K562 (cell line): ENCODE measurements around the gene UBE2J2. TPM values are rescaled to one million over a fixed set of nuclear protein-coding genes. Genes with fewer than 3 reads are reported as not detected.

Source experiments
- ASH1L ChIP-seq: fragments of 450-650 bp; IDR thresholded peaks from 2 replicates; pipeline ENCODE4 v1.6.1; 2018; ENCODE audit warnings: borderline replicate concordance, mild to moderate bottlenecking, low read depth; ENCODE audit not compliant: partially characterized antibody
- CHD1 ChIP-seq: fragments of 200-600 bp; sonication (generic); IDR thresholded peaks from one replicate; pipeline ENCODE4 v1.6.1; 2012; ENCODE audit warnings: mild to moderate bottlenecking, moderate library complexity, low read length, inconsistent platforms
- DMBX1 ChIP-seq: fragments of 250-450 bp; sonication (Bioruptor Pico); IDR thresholded peaks from 2 replicates; pipeline ENCODE4 v1.8.0; 2022; ENCODE audit warnings: inconsistent platforms, mild to moderate bottlenecking, moderate library complexity, borderline replicate concordance
- FOXJ2 ChIP-seq: fragments of 200-800 bp; sonication (Bioruptor generic); IDR thresholded peaks from 2 replicates; pipeline ENCODE4 v1.6.1; 2016; ENCODE audit warnings: missing genetic modification characterization, missing compliant biosample characterization
- FOXO4 ChIP-seq: fragments of 450-650 bp; formaldehyde crosslinking; IDR thresholded peaks from 2 replicates; pipeline ENCODE4 v1.4.0; 2020; ENCODE audit warnings: mild to moderate bottlenecking, moderate library complexity
- GABPB2 ChIP-seq: fragments of 250-450 bp; sonication (Bioruptor Pico); conservative IDR thresholded peaks from 2 replicates; pipeline ENCODE4 v1.5.1; 2021; ENCODE audit warnings: mild to moderate bottlenecking
- HLTF ChIP-seq: fragments of 450-650 bp; IDR thresholded peaks from 2 replicates; pipeline ENCODE4 v1.6.1; 2016
- HMGN3 ChIP-seq: IDR thresholded peaks from 2 replicates; pipeline ENCODE4 v1.6.1; 2011; ENCODE audit warnings: borderline replicate concordance, low read depth, mild to moderate bottlenecking, mixed read lengths, low read length; ENCODE audit not compliant: insufficient read length; ENCODE audit errors: extremely low read depth
- ILK ChIP-seq: fragments of 450-650 bp; IDR thresholded peaks from 2 replicates; pipeline ENCODE4 v1.6.1; 2016; ENCODE audit warnings: missing genetic modification characterization, low read depth, mild to moderate bottlenecking, missing compliant biosample characterization, moderate library complexity, borderline replicate concordance
- NR2F6 ChIP-seq: fragments of 450-650 bp; formaldehyde crosslinking; IDR thresholded peaks from 2 replicates; pipeline ENCODE4 v1.4.0; 2020; ENCODE audit warnings: mild to moderate bottlenecking
- PKNOX1 ChIP-seq: fragments of 450-650 bp; IDR thresholded peaks from 2 replicates; pipeline ENCODE4 v1.6.1; 2016
- SIN3B ChIP-seq: fragments of 450-650 bp; IDR thresholded peaks from 2 replicates; pipeline ENCODE4 v1.6.1; 2017; ENCODE audit warnings: low read depth, mild to moderate bottlenecking, moderate library complexity
- STAT6 ChIP-seq: sonication (generic); formaldehyde crosslinking; IDR thresholded peaks from 2 replicates; pipeline ENCODE4 v1.8.1; 2023; ENCODE audit warnings: mild to moderate bottlenecking, missing genetic modification reagents
- ZBTB33 ChIP-seq: sonication (generic); formaldehyde crosslinking; IDR thresholded peaks from 2 replicates; pipeline ENCODE4 v1.8.1; 2023; ENCODE audit warnings: mild to moderate bottlenecking, missing genetic modification reagents
- ZFP30 ChIP-seq: fragments of 250-450 bp; sonication (Bioruptor Pico); IDR thresholded peaks from 2 replicates; pipeline ENCODE4 v1.8.0; 2022; ENCODE audit warnings: moderate library complexity, mild to moderate bottlenecking, inconsistent platforms, borderline replicate concordance
- ZNF232 ChIP-seq: sonication (generic); formaldehyde crosslinking; IDR thresholded peaks from 2 replicates; pipeline ENCODE4 v1.8.0; 2022; ENCODE audit warnings: mild to moderate bottlenecking, missing genetic modification reagents
- ZNF311 ChIP-seq: fragments of 250-450 bp; sonication (Bioruptor Pico); IDR thresholded peaks from 2 replicates; pipeline ENCODE4 v1.4.0; 2020; ENCODE audit warnings: mild to moderate bottlenecking, moderate library complexity
- ZNF347 ChIP-seq: fragments of 450-650 bp; formaldehyde crosslinking; IDR thresholded peaks from 2 replicates; pipeline ENCODE4 v1.4.0; 2020; ENCODE audit warnings: low read depth, mild to moderate bottlenecking, moderate library complexity
- ZNF444 ChIP-seq: fragments of 250-450 bp; sonication (Bioruptor Pico); IDR thresholded peaks from 2 replicates; pipeline ENCODE4 v1.4.0; 2020; ENCODE audit warnings: mild to moderate bottlenecking, moderate library complexity
- ZNF644 ChIP-seq: fragments of 200-800 bp; sonication (Bioruptor generic); IDR thresholded peaks from 2 replicates; pipeline ENCODE4 v1.6.1; 2016; ENCODE audit warnings: low read depth, missing genetic modification characterization, missing compliant biosample characterization
- ZNF76 ChIP-seq: fragments of 250-450 bp; sonication (Bioruptor Pico); IDR thresholded peaks from 2 replicates; pipeline ENCODE4 v1.4.0; 2020; ENCODE audit warnings: mild to moderate bottlenecking, moderate library complexity, borderline replicate concordance
- polyA plus RNA-seq, 8 experiments: library from polyadenylated mRNA; depleted of rRNA in 4 of 8; stranded (reverse) in 5 of 8; unstranded in 3 of 8; fragments of >200 nt; fragmentation: Nextera tagmentation in 2 of 8; fragmentation: Illumina TruSeq in 1 of 8; extraction: Ambion mirVana in 2 of 8; extraction: Trizol in 1 of 8; gene quantifications; 2 replicates each; pipeline versions ENCODE4 v1.2.1 to v1.2.3, GENCODE V29; 2011 to 2014; ENCODE audit warnings: inconsistent platforms in 1 of 8, missing spikeins in 1 of 8
- total RNA-seq, 7 experiments: library from RNA; depleted of rRNA in 6 of 7; stranded (reverse); fragments of >200 nt in 6 of 7; fragmentation: Illumina TruSeq in 2 of 7; extraction: Trizol in 2 of 7; gene quantifications; 2 replicates each; pipeline versions ENCODE4 v1.2.1 to v1.2.3, GENCODE V29; 2011 to 2021; ENCODE audit warnings: low replicate concordance in 1 of 7

The UBE2J2 gene
- total and polyA plus RNA-seq, 9 of the 15 experiments (the other 6 are each of a cell fraction or from before 2014, with no cell fraction given) = 0.93 to 112 (median 75.5) TPM

- TF ChIP-seq ZNF347 = no peak
- TF ChIP-seq STAT6 (CRISPR knock-in tag) = no peak
- peak; percentile 26 for TF ChIP-seq HMGN3
- TF ChIP-seq DMBX1 (CRISPR knock-in tag) = peak; percentile 47; the same call in 1 of the 2 replicates
- TF ChIP-seq PKNOX1 = no peak
- no peak for TF ChIP-seq ZNF444 (CRISPR knock-in tag)
- TF ChIP-seq GABPB2 = no peak
- TF ChIP-seq HLTF = no peak
- no peak for TF ChIP-seq ASH1L
- no peak for TF ChIP-seq ZNF644 (tag)
- no peak for TF ChIP-seq ZNF311
- peak; percentile 50; the same call in 1 of the 2 replicates for TF ChIP-seq ZBTB33
- TF ChIP-seq SIN3B = peak; percentile 90
- no peak for TF ChIP-seq ZNF232 (CRISPR knock-in tag)
- no peak for TF ChIP-seq NR2F6 (CRISPR knock-in tag)
- TF ChIP-seq FOXJ2 = no peak
- no peak for TF ChIP-seq FOXO4 (CRISPR knock-in tag)
- no peak for TF ChIP-seq ILK
- peak; percentile 90; the same call in 1 of the 2 replicates for TF ChIP-seq ZNF76 (CRISPR knock-in tag)
- no peak for TF ChIP-seq ZFP30 (CRISPR knock-in tag)
- peak; percentile 31 for TF ChIP-seq CHD1
These were observed 42.0 kb downstream of the UBE2J2 start, which contains the start of gene SDF4 (continued) for GRCh38 chr1:1231400-1232207.
